GM10248 (cell line): ENCODE measurements around the gene ING3.
A peak's percentile ranks its signal among the peaks of the same experiment; 100 is the strongest.

Source experiments
- CTCF ChIA-PET: fragments of 300-600 bp; sonication (Branson Sonifier 250); formaldehyde crosslinking; extraction: SDS; loops from one replicate; lab custom pipeline; 2021; ENCODE audit warnings: antibody characterized with exemption; lab: Yijun Ruan, JAX
- POLR2A ChIA-PET: fragments of 350-650 bp; sonication (Branson Sonifier 250); formaldehyde crosslinking; extraction: SDS; loops from one replicate; lab custom pipeline; 2020; ENCODE audit warnings: antibody characterized with exemption; lab: Yijun Ruan, JAX
- DNase-seq: peaks from one replicate; pipeline ENCODE4 v3.0.0; 2012; ENCODE audit errors: extremely low spot score
- TF ChIP-seq, protein P1 (sequence below): IDR thresholded peaks from 2 replicates; pipeline ENCODE4 v1.5.1; 2012; ENCODE audit warnings: mild to moderate bottlenecking, low read depth; ENCODE audit errors: extremely low read depth, missing control alignments, control extremely low read depth

Gene ING3, protein sequence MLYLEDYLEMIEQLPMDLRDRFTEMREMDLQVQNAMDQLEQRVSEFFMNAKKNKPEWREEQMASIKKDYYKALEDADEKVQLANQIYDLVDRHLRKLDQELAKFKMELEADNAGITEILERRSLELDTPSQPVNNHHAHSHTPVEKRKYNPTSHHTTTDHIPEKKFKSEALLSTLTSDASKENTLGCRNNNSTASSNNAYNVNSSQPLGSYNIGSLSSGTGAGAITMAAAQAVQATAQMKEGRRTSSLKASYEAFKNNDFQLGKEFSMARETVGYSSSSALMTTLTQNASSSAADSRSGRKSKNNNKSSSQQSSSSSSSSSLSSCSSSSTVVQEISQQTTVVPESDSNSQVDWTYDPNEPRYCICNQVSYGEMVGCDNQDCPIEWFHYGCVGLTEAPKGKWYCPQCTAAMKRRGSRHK

DNA sequence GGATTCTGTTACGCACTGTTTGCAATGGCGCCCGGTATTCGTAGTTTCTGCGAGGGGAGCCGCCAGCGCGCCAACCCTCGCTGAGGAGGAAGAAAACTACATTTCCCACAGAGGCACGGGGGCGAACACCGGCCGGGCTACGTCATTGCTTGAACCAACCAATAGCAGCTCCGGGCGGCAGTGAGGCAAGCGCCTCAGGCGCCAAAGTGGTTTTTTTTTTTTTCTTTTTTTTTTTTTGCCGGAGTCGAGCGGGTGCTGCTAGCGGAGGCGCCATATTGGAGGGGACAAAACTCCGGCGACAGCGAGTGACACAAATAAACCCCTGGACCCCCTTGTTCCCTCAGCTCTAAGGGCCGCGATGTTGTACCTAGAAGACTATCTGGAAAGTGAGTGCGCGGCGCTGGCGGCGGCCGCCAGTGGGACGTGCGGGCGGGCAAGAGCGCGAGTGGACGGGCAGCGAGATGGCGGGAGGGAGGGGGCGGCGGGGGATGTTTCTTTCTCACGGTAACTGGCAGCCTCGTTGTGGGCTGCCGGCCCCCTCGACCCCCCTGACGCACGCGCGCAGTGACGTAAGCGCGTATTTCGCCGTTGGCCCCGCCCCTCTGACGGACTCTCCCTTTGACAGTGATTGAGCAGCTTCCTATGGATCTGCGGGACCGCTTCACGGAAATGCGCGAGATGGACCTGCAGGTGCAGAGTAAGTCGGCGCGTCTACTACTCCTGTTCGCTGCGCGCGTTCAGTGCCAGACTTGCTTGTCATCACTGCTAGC is at the start of gene ING3:
ING3 (plus strand) TSS at position 239 of the 770 bp plus-strand sequence; CDS start at position 359, 120 bp downstream.
- DNase-seq = peak; percentile 88
- CTCF ChIA-PET = interaction anchor here (0.6 to 2.0 kb wide), 4 partner anchors 11 to 157 kb away, joined by 3 to 8 read pairs (median 4); no protein-coding TSS in a partner anchor
- TF ChIP-seq, protein P1, sequence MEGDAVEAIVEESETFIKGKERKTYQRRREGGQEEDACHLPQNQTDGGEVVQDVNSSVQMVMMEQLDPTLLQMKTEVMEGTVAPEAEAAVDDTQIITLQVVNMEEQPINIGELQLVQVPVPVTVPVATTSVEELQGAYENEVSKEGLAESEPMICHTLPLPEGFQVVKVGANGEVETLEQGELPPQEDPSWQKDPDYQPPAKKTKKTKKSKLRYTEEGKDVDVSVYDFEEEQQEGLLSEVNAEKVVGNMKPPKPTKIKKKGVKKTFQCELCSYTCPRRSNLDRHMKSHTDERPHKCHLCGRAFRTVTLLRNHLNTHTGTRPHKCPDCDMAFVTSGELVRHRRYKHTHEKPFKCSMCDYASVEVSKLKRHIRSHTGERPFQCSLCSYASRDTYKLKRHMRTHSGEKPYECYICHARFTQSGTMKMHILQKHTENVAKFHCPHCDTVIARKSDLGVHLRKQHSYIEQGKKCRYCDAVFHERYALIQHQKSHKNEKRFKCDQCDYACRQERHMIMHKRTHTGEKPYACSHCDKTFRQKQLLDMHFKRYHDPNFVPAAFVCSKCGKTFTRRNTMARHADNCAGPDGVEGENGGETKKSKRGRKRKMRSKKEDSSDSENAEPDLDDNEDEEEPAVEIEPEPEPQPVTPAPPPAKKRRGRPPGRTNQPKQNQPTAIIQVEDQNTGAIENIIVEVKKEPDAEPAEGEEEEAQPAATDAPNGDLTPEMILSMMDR = no peak
- POLR2A ChIA-PET = interaction anchor here (0.6 to 1.0 kb wide), 5 partner anchors 20 to 677 kb away, joined by 3 to 8 read pairs (median 3); partner anchors contain the start of gene TSPAN12

DNA sequence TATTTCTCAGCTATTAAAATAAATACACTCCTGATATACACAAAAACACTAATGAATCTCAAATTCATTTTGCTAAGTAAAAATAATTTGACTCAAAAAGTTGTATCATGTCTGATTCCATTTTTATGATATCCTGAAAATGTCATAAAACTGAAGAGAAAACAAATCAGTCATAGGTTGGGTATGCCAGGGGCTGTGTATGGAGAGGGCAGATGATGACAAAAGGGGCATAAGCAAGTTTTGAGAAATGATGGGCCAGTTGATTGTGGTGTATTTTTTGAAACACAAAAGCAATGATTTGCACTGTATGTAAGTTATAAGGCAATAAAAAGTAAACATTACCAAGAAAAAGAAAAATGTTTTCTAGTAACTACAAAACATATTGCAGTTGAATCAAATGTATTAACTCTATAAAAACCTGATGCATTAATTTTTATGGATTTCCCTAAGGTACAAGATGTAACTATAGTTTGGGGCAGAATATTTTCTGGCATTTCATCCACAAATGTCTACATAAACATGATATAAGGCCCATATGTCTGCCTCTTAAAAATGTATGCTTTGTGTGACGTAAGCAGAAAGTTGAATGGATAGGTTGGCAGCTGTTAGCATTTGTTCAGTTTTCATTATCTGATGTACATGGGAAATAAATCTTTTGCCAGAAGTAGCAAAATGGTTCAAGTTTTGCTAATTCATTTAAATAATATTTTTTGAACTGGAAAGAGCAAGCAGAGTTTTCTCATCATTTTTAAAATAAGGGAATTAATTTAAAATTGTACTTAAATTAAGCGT is 35.1 kb upstream of the ING3 start:
- TF ChIP-seq, protein P1 = no peak
- DNase-seq = no peak
- ChIA-PET CTCF (interaction anchor here (0.8 to 1.1 kb wide), 2 partner anchors 9 to 11 kb away, joined by 3 to 4 read pairs; no protein-coding TSS in a partner anchor), POLR2A (no interaction called here)

DNA sequence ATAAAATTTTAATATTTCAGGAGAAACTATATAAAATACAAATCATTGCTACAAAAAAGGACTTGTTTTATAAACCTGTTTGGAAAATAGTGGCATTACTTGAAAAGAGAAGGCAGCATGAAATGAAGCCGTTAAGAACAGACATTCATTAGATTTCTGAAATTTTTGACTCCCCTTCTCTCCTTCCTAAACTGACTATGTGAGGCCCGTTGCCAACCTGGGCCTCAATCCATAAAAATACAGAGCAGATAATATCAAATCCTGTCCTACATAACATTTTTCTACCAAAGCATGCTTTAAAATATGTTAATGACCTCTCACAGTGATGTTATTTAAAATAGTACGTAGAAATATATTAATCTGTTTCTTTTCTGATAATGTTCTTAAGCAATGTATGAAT is 34.5 kb upstream of the ING3 start:
- TF ChIP-seq, protein P1 = no peak
- no peak for DNase-seq
- ChIA-PET POLR2A (no interaction called here), CTCF (no interaction called here)

DNA sequence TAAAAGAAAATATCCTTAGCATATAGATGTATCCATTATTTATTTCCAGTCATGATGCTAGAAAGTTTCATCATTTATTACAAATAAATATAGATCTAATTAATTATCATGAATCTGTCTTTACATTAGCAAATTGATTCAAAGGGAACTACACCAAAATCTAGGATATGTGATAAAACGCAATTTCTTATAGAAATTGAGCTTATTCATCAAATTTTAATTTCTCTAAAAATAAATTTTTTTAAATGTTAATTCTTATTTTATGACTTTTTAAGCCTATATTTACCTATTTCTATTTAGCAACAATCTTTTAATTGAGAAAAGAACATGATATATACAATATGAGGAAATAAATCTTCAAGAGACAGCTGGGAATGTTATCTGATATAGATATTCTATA is 34.0 kb upstream of the ING3 start:
- CTCF ChIA-PET = no interaction called here
- no peak for DNase-seq
- POLR2A ChIA-PET = no interaction called here
- TF ChIP-seq, protein P1 = no peak

DNA sequence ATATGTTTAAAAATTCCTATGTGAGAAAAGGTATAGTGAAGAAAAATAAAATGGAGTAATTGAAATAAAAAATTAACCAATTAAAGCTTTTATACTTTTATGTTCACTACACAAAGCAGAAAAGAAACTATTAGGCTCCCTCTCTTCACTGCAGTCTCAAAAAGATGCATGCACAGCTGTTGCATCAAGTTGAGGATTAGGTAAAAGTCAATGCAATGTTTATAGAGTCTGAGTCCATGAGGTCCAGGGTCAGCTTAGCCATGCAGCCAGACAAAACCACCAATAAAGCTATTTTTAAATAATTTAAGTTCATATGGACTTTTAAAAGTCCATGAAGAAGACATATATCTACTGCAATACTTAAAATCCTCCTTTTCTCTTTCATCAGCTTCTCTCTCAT is 31.1 kb upstream of the ING3 start:
- CTCF ChIA-PET = interaction anchor here (1.3 to 1.5 kb wide), 3 partner anchors 13 to 71 kb away, joined by 3 to 4 read pairs (median 4); no protein-coding TSS in a partner anchor
- POLR2A ChIA-PET = no interaction called here
- TF ChIP-seq, protein P1 = no peak
- no peak for DNase-seq
